ENCODE results near the gene ATE1.

GRCh38 chr10:121862649-121863048, 65.2 kb downstream of the ATE1 start:
- TF ChIP-seq, protein P1, sequence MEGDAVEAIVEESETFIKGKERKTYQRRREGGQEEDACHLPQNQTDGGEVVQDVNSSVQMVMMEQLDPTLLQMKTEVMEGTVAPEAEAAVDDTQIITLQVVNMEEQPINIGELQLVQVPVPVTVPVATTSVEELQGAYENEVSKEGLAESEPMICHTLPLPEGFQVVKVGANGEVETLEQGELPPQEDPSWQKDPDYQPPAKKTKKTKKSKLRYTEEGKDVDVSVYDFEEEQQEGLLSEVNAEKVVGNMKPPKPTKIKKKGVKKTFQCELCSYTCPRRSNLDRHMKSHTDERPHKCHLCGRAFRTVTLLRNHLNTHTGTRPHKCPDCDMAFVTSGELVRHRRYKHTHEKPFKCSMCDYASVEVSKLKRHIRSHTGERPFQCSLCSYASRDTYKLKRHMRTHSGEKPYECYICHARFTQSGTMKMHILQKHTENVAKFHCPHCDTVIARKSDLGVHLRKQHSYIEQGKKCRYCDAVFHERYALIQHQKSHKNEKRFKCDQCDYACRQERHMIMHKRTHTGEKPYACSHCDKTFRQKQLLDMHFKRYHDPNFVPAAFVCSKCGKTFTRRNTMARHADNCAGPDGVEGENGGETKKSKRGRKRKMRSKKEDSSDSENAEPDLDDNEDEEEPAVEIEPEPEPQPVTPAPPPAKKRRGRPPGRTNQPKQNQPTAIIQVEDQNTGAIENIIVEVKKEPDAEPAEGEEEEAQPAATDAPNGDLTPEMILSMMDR (IDR thresholded peaks at IDR 0.05) = no peak
- TF ChIP-seq POLR2AphosphoS5 (IDR thresholded peaks at IDR 0.05) = no peak
- no peak for TF ChIP-seq POLR2A (IDR thresholded peaks at IDR 0.05)

Measured in sigmoid colon (tissue), 4 donors.